HCT116 (cell line): ENCODE measurements around the gene STRBP. TPM values are rescaled to one million over a fixed set of nuclear protein-coding genes. Genes with fewer than 3 reads are reported as not detected.

ENCODE experiments used
- ATAC-seq: fragments of 200-7000 bp; cut with Tn5 transposase; 2 replicates; pipeline ENCODE4 v1.9.1; 2020; ENCODE audit warnings: mild to moderate bottlenecking, moderate library complexity
- BruUV-seq: library from RNA; stranded (reverse); fragments of 400-500 nt; replicated peaks from 2 replicates; lab custom pipeline; 2021; lab: Mats Ljungman, UMichigan
- CTCF ChIA-PET: fragments of 300-600 bp; sonication (Branson Sonifier 250); formaldehyde crosslinking; loops from one replicate; lab custom pipeline; 2021; ENCODE audit warnings: antibody characterized with exemption; lab: Charles Lee
- POLR2A ChIA-PET: fragments of 300-600, 350-600 bp; sonication (Branson Sonifier 250); formaldehyde crosslinking; loops from one replicate; lab custom pipeline; 2021; ENCODE audit warnings: antibody characterized with exemption; lab: Charles Lee
- RAD21 ChIA-PET, 2 experiments: fragments of 300-600 bp; sonication (Branson Sonifier 250); formaldehyde crosslinking; loops; one replicate each; lab custom pipeline; 2023; ENCODE audit warnings: low total read pairs in 2 of 2; ENCODE audit not compliant: uncharacterized antibody in 2 of 2, unreplicated experiment in 2 of 2, low non-redundant PET in 1 of 2; lab: Charles Lee
- DNase-seq: peaks from one replicate; pipeline ENCODE4 v3.0.0-alpha.2; 2010; ENCODE audit warnings: low read depth, low spot score
- H2AFZ ChIP-seq: fragments of 200-600 bp; shearing (Covaris generic), sonication (generic); 2 replicates; pipeline ENCODE4 v1.6.1; 2017; ENCODE audit warnings: low read depth, mixed run types, mixed read lengths, antibody characterized with exemption, low read length; ENCODE audit not compliant: poor library complexity, severe bottlenecking
- H3K27ac ChIP-seq: 2 replicates; pipeline ENCODE4 v1.5.1; 2012; ENCODE audit warnings: low read depth, low read length
- H3K27me3 ChIP-seq: fragments of 200-600 bp; sonication (generic); 2 replicates; pipeline ENCODE4 v1.6.1; 2016; ENCODE audit warnings: mixed run types, low read length, mixed read lengths; ENCODE audit not compliant: insufficient read depth
- H3K36me3 ChIP-seq, 2 experiments: fragments of 200-500 bp in 1 of 2; fragments of 200-600 bp in 1 of 2; sonication (Bioruptor generic) in 1 of 2; sonication (generic) in 1 of 2; 2 replicates each; pipeline versions ENCODE4 v1.5.1 to v1.6.1; 2014 to 2016; ENCODE audit warnings: low read length in 2 of 2, inconsistent platforms in 1 of 2, mixed read lengths in 1 of 2, mixed run types in 1 of 2; ENCODE audit not compliant: insufficient read depth in 2 of 2, control insufficient read depth in 1 of 2
- H3K4me1 ChIP-seq, 2 experiments: fragments of 200-600 bp in 1 of 2; sonication (generic) in 1 of 2; 2 replicates each; pipeline versions ENCODE4 v1.5.1 to v1.6.1; 2012 to 2017; ENCODE audit warnings: low read length in 2 of 2, inconsistent platforms in 1 of 2, mild to moderate bottlenecking in 1 of 2, mixed read lengths in 1 of 2, mixed run types in 1 of 2, moderate library complexity in 1 of 2; ENCODE audit not compliant: insufficient read depth in 2 of 2, control insufficient read depth in 1 of 2
- H3K4me2 ChIP-seq: fragments of 200-600 bp; sonication (generic); 2 replicates; pipeline ENCODE4 v1.6.1; 2017; ENCODE audit warnings: mixed run types, low read length, mixed read lengths
- H3K4me3 ChIP-seq, 2 experiments: fragments of 200-600 bp in 1 of 2; sonication (generic) in 1 of 2; replicated peaks in 1 of 2; 2 replicates each; pipeline ENCODE4 v1.5.1; 2011 to 2016; ENCODE audit warnings: low read length in 2 of 2, control low read depth in 1 of 2, low read depth in 1 of 2, mild to moderate bottlenecking in 1 of 2, mixed read lengths in 1 of 2, mixed run types in 1 of 2
- H3K79me2 ChIP-seq: fragments of 200-600 bp; sonication (generic); 2 replicates; pipeline ENCODE4 v1.6.1; 2017; ENCODE audit warnings: mild to moderate bottlenecking, mixed run types, low read length, moderate library complexity, mixed read lengths; ENCODE audit not compliant: insufficient read depth
- H3K9ac ChIP-seq: fragments of 200-600 bp; sonication (generic); 2 replicates; pipeline ENCODE4 v1.6.1; 2016; ENCODE audit warnings: low read length, mixed read lengths
- H3K9me2 ChIP-seq: fragments of 200-600 bp; sonication (generic), shearing (Covaris generic); 2 replicates; pipeline ENCODE4 v1.6.1; 2017; ENCODE audit warnings: mixed run types, mild to moderate bottlenecking, moderate library complexity; ENCODE audit not compliant: insufficient read depth
- H3K9me3 ChIP-seq, 2 experiments: fragments of 200-500 bp in 1 of 2; fragments of 200-600 bp in 1 of 2; sonication (Bioruptor generic) in 1 of 2; sonication (generic) in 1 of 2; 2 replicates each; pipeline ENCODE4 v1.6.1; 2014 to 2017; ENCODE audit warnings: low read length in 2 of 2, mixed read lengths in 2 of 2, inconsistent platforms in 1 of 2, low read depth in 1 of 2, mild to moderate bottlenecking in 1 of 2, mixed run types in 1 of 2, moderate library complexity in 1 of 2; ENCODE audit not compliant: control insufficient read depth in 1 of 2, insufficient read depth in 1 of 2
- H4K20me1 ChIP-seq: fragments of 200-600 bp; sonication (generic), shearing (Covaris generic); 2 replicates; pipeline ENCODE4 v1.6.1; 2017; ENCODE audit warnings: mixed run types, mild to moderate bottlenecking, moderate library complexity; ENCODE audit not compliant: insufficient read depth
- CBX3 ChIP-seq: IDR thresholded peaks from 2 replicates; pipeline ENCODE4 v1.6.1; 2012; ENCODE audit warnings: low read depth
- CTCF ChIP-seq, 3 experiments: fragments of 200-600 bp in 1 of 3; sonication (generic) in 1 of 3; IDR thresholded peaks in 2 of 3; conservative IDR thresholded peaks in 1 of 3; 2 replicates each; pipeline ENCODE4 v1.5.1; 2012 to 2017; ENCODE audit warnings: low read depth in 2 of 3, low read length in 2 of 3, antibody characterized with exemption in 1 of 3, borderline replicate concordance in 1 of 3, control low read depth in 1 of 3, mild to moderate bottlenecking in 1 of 3, mixed read lengths in 1 of 3, mixed run types in 1 of 3, moderate library complexity in 1 of 3; ENCODE audit not compliant: insufficient read depth in 1 of 3
- EZH2 ChIP-seq: fragments of 200-600 bp; sonication (generic); IDR thresholded peaks from 2 replicates; pipeline ENCODE4 v1.6.1; 2017; ENCODE audit warnings: antibody characterized with exemption, mixed run types
- EZH2phosphoT487 ChIP-seq: fragments of 200-600 bp; IDR thresholded peaks from 2 replicates; pipeline ENCODE4 v1.6.1; 2018; ENCODE audit warnings: antibody characterized with exemption, borderline replicate concordance
- TCF7L2 ChIP-seq: IDR thresholded peaks from 2 replicates; pipeline ENCODE4 v1.7.0; 2011; ENCODE audit warnings: borderline replicate concordance, inconsistent platforms; ENCODE audit not compliant: insufficient read depth, insufficient read length; ENCODE audit errors: extremely low read depth
- ZBTB33 ChIP-seq: IDR thresholded peaks from 2 replicates; pipeline ENCODE4 v1.6.1; 2011; ENCODE audit warnings: mild to moderate bottlenecking, low read length, moderate library complexity; ENCODE audit not compliant: insufficient replicate concordance; ENCODE audit errors: extremely low read depth
- ZFX ChIP-seq: fragments of 450-650 bp; IDR thresholded peaks from 2 replicates; pipeline ENCODE4 v1.6.1; 2017
- ZNF274 ChIP-seq: fragments of 200-500 bp; sonication (Bioruptor generic); IDR thresholded peaks from 2 replicates; pipeline ENCODE4 v1.6.1; 2014; ENCODE audit warnings: mild to moderate bottlenecking, low read depth, low read length, inconsistent platforms
- intact Hi-C: fragments of 100-400 bp; cut with micrococcal nuclease; formaldehyde crosslinking; loops from 2 replicates; pipeline ENCODE4 v1.10.0; 2022
- total RNA-seq: library from RNA; stranded (reverse); gene quantifications from one replicate; pipeline ENCODE4 v1.2.1, GENCODE V29; 2021; ENCODE audit not compliant: unreplicated experiment

The STRBP gene
- total RNA-seq, 1 experiment from 2014 or later, result 30.4 TPM

GRCh38 chr9:123248630-123249029 is 19.8 kb downstream of the STRBP start:
- CTCF ChIA-PET, result no interaction called here
- POLR2A ChIA-PET, result no interaction called here

More at GRCh38 chr9:123248630-123249029, 19.8 kb downstream of the STRBP start:
- TF ChIP-seq ZNF274 (no peak), TCF7L2 (no peak), CTCF (IDR thresholded peaks at IDR 0.05 in 2 of 3, conservative IDR thresholded peaks at IDR 0.05 in 1 of 3; ENCODE audit: borderline replicate concordance in 1 of 3, insufficient read depth in 1 of 3, low read depth in 2 of 3, low read length in 2 of 3) (no peak), EZH2 (no peak), ZBTB33 (no peak), CBX3 (no peak), EZH2phosphoT487 (no peak), ZFX (no peak)
- RAD21 ChIA-PET, result no interaction called here
- no peaks in the 10 kb centered on the region for H3K9me3 ChIP-seq
- no peak overlapping the region for H2AFZ ChIP-seq
- DNase-seq (no peak), ATAC-seq (no peak)
- BruUV-seq, result no TSS peak
- no peak overlapping the region for H3K9ac ChIP-seq
- H3K36me3 ChIP-seq, result no peaks in the 10 kb centered on the region
- intact Hi-C loops, result no loop called here
- no peak overlapping the region for H3K4me3 ChIP-seq
- H3K9me2 ChIP-seq, result no peaks in the 10 kb centered on the region
- H3K27ac ChIP-seq, result no peak overlapping the region
- H3K4me1 ChIP-seq, result peaks cover 0 to 9% of the 10 kb centered on the region in 2 experiments; a peak in 2 of 4 replicates
- H3K27me3 ChIP-seq, result no peaks in the 10 kb centered on the region
- no peaks in the 10 kb centered on the region for H4K20me1 ChIP-seq
- peaks cover 80% of the 10 kb centered on the region for H3K79me2 ChIP-seq
- H3K4me2 ChIP-seq, result no peak overlapping the region
